Measurements from ENCODE around the gene YIPF6. TPM values are rescaled to one million over a fixed set of nuclear protein-coding genes. Genes with fewer than 3 reads are reported as not detected.

YIPF6 gene
- total and polyA plus RNA-seq, 4 donors, result 10.3 to 46.3 (median 31.2) TPM

- WGBS, 2 donors, result 82 to 85% methylated on average over 4 of the region's 4 CpGs
- no peak overlapping the region for H3K9ac ChIP-seq (ENCODE audit: insufficient read depth in 1 of 2, low read length in 2 of 2)
- no peaks in the 10 kb centered on the region for H3K9me3 ChIP-seq (ENCODE audit: control insufficient read depth in 4 of 4, insufficient read depth in 3 of 4, low read length in 3 of 4)
- no peak for TF ChIP-seq CTCF (IDR thresholded peaks at IDR 0.05; ENCODE audit: control extremely low read depth, extremely low read depth)
- H3K27ac ChIP-seq (ENCODE audit: low read depth in 1 of 2, low read length in 1 of 2), result peak overlapping the region in 1 of 2 donors; percentile 67
- no peak for DNase-seq
- H3K27me3 ChIP-seq (ENCODE audit: control insufficient read depth in 3 of 3, insufficient read depth in 3 of 3, low read length in 2 of 3), result no peaks in the 10 kb centered on the region
- H3K4me1 ChIP-seq (ENCODE audit: control insufficient read depth in 5 of 5, insufficient read depth in 5 of 5, low read length in 5 of 5), result no peaks in the 10 kb centered on the region
- no peak for ATAC-seq (ENCODE audit: insufficient read depth, low FRiP score)
- H3K36me3 ChIP-seq (ENCODE audit: control insufficient read depth in 4 of 4, insufficient read depth in 4 of 4, low read length in 4 of 4), result no peaks in the 10 kb centered on the region
- no peak overlapping the region for H3K4me3 ChIP-seq
Measured at GRCh38 chrX:68455151-68455510, 43.7 kb upstream of the YIPF6 start.

GRCh38 chrX:68461093-68461492 lies 37.8 kb upstream of the YIPF6 start:
- DNase-seq, result no peak
- H3K27me3 ChIP-seq (ENCODE audit: control insufficient read depth in 3 of 3, insufficient read depth in 3 of 3, low read length in 2 of 3), result no peaks in the 10 kb centered on the region
- no peak for TF ChIP-seq CTCF (IDR thresholded peaks at IDR 0.05; ENCODE audit: control extremely low read depth, extremely low read depth)
- peaks cover 0 to 3% (median 0%) of the 10 kb centered on the region in 5 donors for H3K4me1 ChIP-seq (ENCODE audit: control insufficient read depth in 5 of 5, insufficient read depth in 5 of 5, low read length in 5 of 5)
- H3K9me3 ChIP-seq (ENCODE audit: control insufficient read depth in 4 of 4, insufficient read depth in 3 of 4, low read length in 3 of 4), result no peaks in the 10 kb centered on the region
- H3K9ac ChIP-seq (ENCODE audit: insufficient read depth in 1 of 2, low read length in 2 of 2), result no peak overlapping the region
- WGBS, 2 donors, result 35 to 57% methylated on average over 6 of the region's 6 CpGs
- no peak for ATAC-seq (ENCODE audit: insufficient read depth, low FRiP score)
- H3K27ac ChIP-seq (ENCODE audit: low read depth in 1 of 2, low read length in 1 of 2), result no peak overlapping the region
- H3K4me3 ChIP-seq, result no peak overlapping the region
- H3K36me3 ChIP-seq (ENCODE audit: control insufficient read depth in 4 of 4, insufficient read depth in 4 of 4, low read length in 4 of 4), result no peaks in the 10 kb centered on the region

GRCh38 chrX:68461576-68461975 lies 37.3 kb upstream of the YIPF6 start:
- H3K9me3 ChIP-seq (ENCODE audit: control insufficient read depth in 4 of 4, insufficient read depth in 3 of 4, low read length in 3 of 4), result no peaks in the 10 kb centered on the region
- DNase-seq, result no peak
- peaks cover 0 to 3% (median 0%) of the 10 kb centered on the region in 5 donors for H3K4me1 ChIP-seq (ENCODE audit: control insufficient read depth in 5 of 5, insufficient read depth in 5 of 5, low read length in 5 of 5)
- H3K9ac ChIP-seq (ENCODE audit: insufficient read depth in 1 of 2, low read length in 2 of 2), result no peak overlapping the region
- no peak overlapping the region for H3K4me3 ChIP-seq
- no peak for TF ChIP-seq CTCF (IDR thresholded peaks at IDR 0.05; ENCODE audit: control extremely low read depth, extremely low read depth)
- H3K36me3 ChIP-seq (ENCODE audit: control insufficient read depth in 4 of 4, insufficient read depth in 4 of 4, low read length in 4 of 4), result no peaks in the 10 kb centered on the region
- no peaks in the 10 kb centered on the region for H3K27me3 ChIP-seq (ENCODE audit: control insufficient read depth in 3 of 3, insufficient read depth in 3 of 3, low read length in 2 of 3)
- H3K27ac ChIP-seq (ENCODE audit: low read depth in 1 of 2, low read length in 1 of 2), result no peak overlapping the region
- ATAC-seq (ENCODE audit: insufficient read depth, low FRiP score), result no peak

- no peak for TF ChIP-seq CTCF (IDR thresholded peaks at IDR 0.05; ENCODE audit: control extremely low read depth, extremely low read depth)
- ATAC-seq (ENCODE audit: insufficient read depth, low FRiP score) (no peak), DNase-seq (no peak)
- Histone ChIP-seq H3K27ac (ENCODE audit: low read depth in 1 of 2, low read length in 1 of 2) (no peak overlapping the region), H3K4me3 (no peak overlapping the region), H3K4me1 (ENCODE audit: control insufficient read depth in 5 of 5, insufficient read depth in 5 of 5, low read length in 5 of 5) (peaks cover 0 to 3% (median 0%) of the 10 kb centered on the region in 5 donors), H3K9me3 (ENCODE audit: control insufficient read depth in 4 of 4, insufficient read depth in 3 of 4, low read length in 3 of 4) (no peaks in the 10 kb centered on the region), H3K36me3 (ENCODE audit: control insufficient read depth in 4 of 4, insufficient read depth in 4 of 4, low read length in 4 of 4) (no peaks in the 10 kb centered on the region), H3K9ac (ENCODE audit: insufficient read depth in 1 of 2, low read length in 2 of 2) (no peak overlapping the region), H3K27me3 (ENCODE audit: control insufficient read depth in 3 of 3, insufficient read depth in 3 of 3, low read length in 2 of 3) (no peaks in the 10 kb centered on the region)
- 69 to 78% methylated on average over 8 of the region's 8 CpGs for WGBS, 2 donors
Measured at GRCh38 chrX:68462197-68462596, 36.7 kb upstream of the YIPF6 start.
